Kidney (tissue), 14 donors: ENCODE results near the gene HEMK1. TPM values are rescaled to one million over a fixed set of nuclear protein-coding genes. Genes with fewer than 3 reads are reported as not detected.
A peak's percentile ranks its signal among the peaks of the same experiment; 100 is the strongest.

ENCODE experiments used
- DNase-seq, 5 donors: peaks; one replicate each; pipeline ENCODE4 v3.0.0-alpha.2; 2013 to 2020
- FAIRE-seq: peaks from 2 replicates; lab custom pipeline; 2012; peaks lifted over from hg19 to GRCh38; lab: Jason Lieb, UNC
- H3K27ac ChIP-seq, 2 donors: one replicate each; pipeline ENCODE4 v1.7.0; 2013; ENCODE audit warnings: low read depth in 2 of 2, low read length in 2 of 2, inconsistent platforms in 1 of 2
- H3K27me3 ChIP-seq: one replicate; pipeline ENCODE4 v1.7.1; 2013; ENCODE audit warnings: low read length, inconsistent platforms; ENCODE audit not compliant: control insufficient read depth, insufficient read depth
- H3K36me3 ChIP-seq, 3 donors: one replicate each; pipeline versions ENCODE4 v1.7.0 to v1.7.1; 2013; ENCODE audit warnings: low read length in 3 of 3, control low read depth in 1 of 3, inconsistent platforms in 1 of 3; ENCODE audit not compliant: insufficient read depth in 3 of 3, control insufficient read depth in 2 of 3
- H3K4me1 ChIP-seq, 3 donors: one replicate each; pipeline versions ENCODE4 v1.7.0 to v1.7.1; 2013; ENCODE audit warnings: low read length in 3 of 3, inconsistent platforms in 1 of 3, low read depth in 1 of 3; ENCODE audit not compliant: control insufficient read depth in 2 of 3, insufficient read depth in 2 of 3
- H3K4me3 ChIP-seq, 3 donors: one replicate each; pipeline versions ENCODE4 v1.7.0 to v1.8.1; 2013; ENCODE audit warnings: low read length in 3 of 3, control low read depth in 1 of 3, inconsistent platforms in 1 of 3
- H3K9ac ChIP-seq, 3 donors: one replicate each; pipeline versions ENCODE4 v1.7.0 to v1.7.1; 2013; ENCODE audit warnings: low read length in 3 of 3, control low read depth in 1 of 3, inconsistent platforms in 1 of 3
- H3K9me3 ChIP-seq, 3 donors: one replicate each; pipeline versions ENCODE4 v1.7.0 to v1.7.1; 2013; ENCODE audit warnings: low read length in 3 of 3, control low read depth in 1 of 3, inconsistent platforms in 1 of 3; ENCODE audit not compliant: control insufficient read depth in 2 of 3, insufficient read depth in 1 of 3
- intact Hi-C: fragments of 100-400 bp; cut with DNase I; formaldehyde crosslinking; loops from one replicate; pipeline ENCODE4 v1.11.1; 2022
- polyA plus RNA-seq: library from polyadenylated mRNA; stranded (reverse); fragments of 350-450 nt; fragmentation: Illumina TruSeq; extraction: RNeasy Lipid Tissue Mini Kit (QIAGEN cat#74804); gene quantifications from one replicate; pipeline ENCODE4 v1.2.3, GENCODE V29; 2014; ENCODE audit warnings: low read depth, low replicate concordance; ENCODE audit not compliant: insufficient read depth
- total RNA-seq: library from RNA; stranded (reverse); fragmentation: NEBNext Ultra II Directional; extraction: Animal tissue kit (Norgen Biotek cat#: 25700); gene quantifications from one replicate; pipeline ENCODE4 v1.2.1, GENCODE V29; 2021
- TF ChIP-seq, protein P1 (sequence below): IDR thresholded peaks from 3 replicates; pipeline ENCODE4 v1.5.1; 2012; ENCODE audit warnings: mild to moderate bottlenecking, moderate library complexity, borderline replicate concordance; ENCODE audit not compliant: insufficient read depth; ENCODE audit errors: extremely low read depth
- donor health status: control.
- donor health status: control.
- donor health status: control.
- donor health status: control.
- donor health status: control.
- donor health status: DM: yes; HTN: yes; CAD: no.
- donor health status: Normal renal cell carcinoma (clear cell type).

The HEMK1 gene
- total and polyA plus RNA-seq, 2 donors from 2014 or later = 25.1 to 30.3 TPM

DNA sequence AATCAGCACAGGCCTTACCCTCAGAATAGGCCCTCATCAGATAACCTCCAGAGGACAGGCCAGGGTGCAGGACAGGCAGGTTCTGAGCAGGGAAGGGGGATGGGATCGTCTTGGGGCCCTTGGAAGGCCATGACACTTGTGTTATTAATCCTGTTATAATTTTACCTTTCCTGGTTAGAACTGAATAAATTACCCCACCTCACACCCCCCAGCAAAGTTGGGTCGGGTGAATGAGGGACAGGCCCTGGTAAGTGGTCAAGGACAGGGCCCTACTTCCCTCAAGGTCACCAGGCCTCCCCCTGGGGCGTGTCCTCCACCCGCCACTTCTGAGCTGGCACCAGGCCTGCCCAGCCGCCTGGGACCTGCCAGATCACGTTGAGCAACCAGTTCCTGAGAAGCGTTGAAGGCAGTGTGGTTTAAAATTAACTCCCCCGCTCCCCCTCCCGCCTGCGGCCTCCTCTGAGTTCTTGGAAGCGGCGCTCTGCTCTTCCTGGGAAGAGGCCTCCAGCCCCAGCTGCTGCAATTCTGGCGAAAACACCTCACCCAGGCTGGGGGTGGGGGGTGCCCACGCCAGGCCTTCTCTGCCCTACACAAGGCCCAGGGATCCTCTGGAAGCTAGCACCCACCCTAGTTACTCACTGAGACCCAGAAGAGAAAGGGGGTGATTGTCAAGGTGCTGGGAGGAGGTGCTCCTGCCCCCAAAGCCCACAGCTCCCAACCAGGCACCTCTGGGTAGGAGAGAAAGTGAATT, 31.7 kb downstream of the HEMK1 start:
- intact Hi-C loops = no loop called here
- peak; percentile 78 for FAIRE-seq
- peak overlapping the region; percentile 99 for H3K27ac ChIP-seq

GRCh38 chr3:50602595-50603191, 33.4 kb downstream of the HEMK1 start:
- H3K9ac ChIP-seq = peak overlapping the region in 2 of 3 donors; percentile 8 to 99
- H3K4me3 ChIP-seq = no peak overlapping the region

More for the DNA sequence above, 31.7 kb downstream of the HEMK1 start:
- peak overlapping the region; percentile 20 to 99 (median 27) for H3K9ac ChIP-seq
- H3K9me3 ChIP-seq = no peaks in the 10 kb centered on the region
- peaks cover 4 to 69% (median 68%) of the 10 kb centered on the region in 3 donors for H3K4me1 ChIP-seq
- peak; percentile 95 to 99 (median 97) for DNase-seq
- TF ChIP-seq, protein P1, sequence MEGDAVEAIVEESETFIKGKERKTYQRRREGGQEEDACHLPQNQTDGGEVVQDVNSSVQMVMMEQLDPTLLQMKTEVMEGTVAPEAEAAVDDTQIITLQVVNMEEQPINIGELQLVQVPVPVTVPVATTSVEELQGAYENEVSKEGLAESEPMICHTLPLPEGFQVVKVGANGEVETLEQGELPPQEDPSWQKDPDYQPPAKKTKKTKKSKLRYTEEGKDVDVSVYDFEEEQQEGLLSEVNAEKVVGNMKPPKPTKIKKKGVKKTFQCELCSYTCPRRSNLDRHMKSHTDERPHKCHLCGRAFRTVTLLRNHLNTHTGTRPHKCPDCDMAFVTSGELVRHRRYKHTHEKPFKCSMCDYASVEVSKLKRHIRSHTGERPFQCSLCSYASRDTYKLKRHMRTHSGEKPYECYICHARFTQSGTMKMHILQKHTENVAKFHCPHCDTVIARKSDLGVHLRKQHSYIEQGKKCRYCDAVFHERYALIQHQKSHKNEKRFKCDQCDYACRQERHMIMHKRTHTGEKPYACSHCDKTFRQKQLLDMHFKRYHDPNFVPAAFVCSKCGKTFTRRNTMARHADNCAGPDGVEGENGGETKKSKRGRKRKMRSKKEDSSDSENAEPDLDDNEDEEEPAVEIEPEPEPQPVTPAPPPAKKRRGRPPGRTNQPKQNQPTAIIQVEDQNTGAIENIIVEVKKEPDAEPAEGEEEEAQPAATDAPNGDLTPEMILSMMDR = no peak
- no peaks in the 10 kb centered on the region for H3K27me3 ChIP-seq
- peak overlapping the region in 2 of 3 donors; percentile 4 to 57 for H3K4me3 ChIP-seq
- H3K36me3 ChIP-seq = peaks cover 0 to 14% (median 14%) of the 10 kb centered on the region in 3 donors

GRCh38 chr3:50603261-50604109, 34.2 kb downstream of the HEMK1 start:
- H3K4me3 ChIP-seq = no peak overlapping the region
- no peak for FAIRE-seq
- peaks cover 4 to 92% (median 91%) of the 10 kb centered on the region in 3 donors for H3K4me1 ChIP-seq
- no peak for DNase-seq
- H3K36me3 ChIP-seq = peaks cover 0 to 38% (median 32%) of the 10 kb centered on the region in 3 donors
- TF ChIP-seq, protein P1 = no peak
- intact Hi-C loops = no loop called here
- peak overlapping the region in 2 of 3 donors; percentile 11 to 99 for H3K9ac ChIP-seq
- no peaks in the 10 kb centered on the region for H3K27me3 ChIP-seq
- no peaks in the 10 kb centered on the region for H3K9me3 ChIP-seq
- H3K27ac ChIP-seq = peak overlapping the region; percentile 99

More at GRCh38 chr3:50602595-50603191, 33.4 kb downstream of the HEMK1 start:
- H3K4me1 ChIP-seq = peaks cover 4 to 84% (median 83%) of the 10 kb centered on the region in 3 donors
- peak overlapping the region; percentile 99 for H3K27ac ChIP-seq
- DNase-seq = peak in 2 of 5 donors; percentile 28 to 46
- H3K9me3 ChIP-seq = no peaks in the 10 kb centered on the region
- FAIRE-seq = no peak
- intact Hi-C loops = no loop called here
- TF ChIP-seq, protein P1 = no peak
- H3K36me3 ChIP-seq = peaks cover 0 to 31% (median 24%) of the 10 kb centered on the region in 3 donors
- no peaks in the 10 kb centered on the region for H3K27me3 ChIP-seq
